Inflammatory macrophage (primary cell): Measurements from ENCODE around the gene DHTKD1.
"Not testable (repeated sequence)": the region's sequence is repeated elsewhere in the genome, so short reads cannot be mapped to it uniquely, and the experiment has no call there.

Experiments
- DNase-seq, 2 donors: peaks; one replicate each; pipeline ENCODE4 v3.0.0-alpha.2; 2020 to 2022

DHTKD1 gene

DNA sequence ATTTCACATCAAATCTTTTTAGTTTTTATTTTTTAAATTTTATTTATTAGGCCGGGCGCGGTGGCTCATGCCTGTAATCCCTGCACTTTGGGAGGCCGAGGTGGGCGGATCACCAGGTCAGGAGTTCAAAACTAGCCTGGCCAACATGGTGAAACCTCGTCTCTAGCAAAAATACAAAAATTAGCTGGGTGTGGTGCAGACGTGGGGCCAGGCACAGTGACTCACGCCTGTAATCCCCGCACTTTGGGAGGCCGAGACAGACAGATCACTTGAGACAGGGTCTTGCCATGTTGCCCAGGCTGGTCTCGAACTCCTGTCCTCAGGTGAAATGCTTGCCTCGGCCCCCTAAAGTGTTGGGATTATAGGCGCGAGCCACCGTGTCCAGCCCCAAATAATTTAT, 2.7 kb downstream of the DHTKD1 start:
- not testable (repeated sequence) for DNase-seq

DNA sequence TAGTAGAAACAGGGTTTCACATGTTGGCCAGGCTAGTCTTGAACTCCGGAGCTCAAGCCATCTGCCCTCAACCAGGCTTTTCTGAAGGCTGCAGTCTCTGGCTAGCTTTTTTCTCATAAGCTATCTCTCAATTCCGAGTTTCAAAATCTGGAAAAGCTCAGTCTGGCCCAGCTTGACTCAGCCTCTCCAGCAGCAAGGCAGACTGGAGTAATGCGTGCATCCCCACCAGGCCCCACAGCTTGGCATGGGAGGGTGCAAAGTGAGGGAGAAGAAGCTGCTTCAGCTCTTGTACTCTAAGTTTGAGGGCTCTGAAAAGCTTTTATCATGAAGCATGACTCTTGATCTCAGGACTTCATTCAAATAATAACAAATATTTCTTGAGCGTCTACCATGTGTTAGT, 4.8 kb downstream of the DHTKD1 start:
- no peak for DNase-seq

DNA sequence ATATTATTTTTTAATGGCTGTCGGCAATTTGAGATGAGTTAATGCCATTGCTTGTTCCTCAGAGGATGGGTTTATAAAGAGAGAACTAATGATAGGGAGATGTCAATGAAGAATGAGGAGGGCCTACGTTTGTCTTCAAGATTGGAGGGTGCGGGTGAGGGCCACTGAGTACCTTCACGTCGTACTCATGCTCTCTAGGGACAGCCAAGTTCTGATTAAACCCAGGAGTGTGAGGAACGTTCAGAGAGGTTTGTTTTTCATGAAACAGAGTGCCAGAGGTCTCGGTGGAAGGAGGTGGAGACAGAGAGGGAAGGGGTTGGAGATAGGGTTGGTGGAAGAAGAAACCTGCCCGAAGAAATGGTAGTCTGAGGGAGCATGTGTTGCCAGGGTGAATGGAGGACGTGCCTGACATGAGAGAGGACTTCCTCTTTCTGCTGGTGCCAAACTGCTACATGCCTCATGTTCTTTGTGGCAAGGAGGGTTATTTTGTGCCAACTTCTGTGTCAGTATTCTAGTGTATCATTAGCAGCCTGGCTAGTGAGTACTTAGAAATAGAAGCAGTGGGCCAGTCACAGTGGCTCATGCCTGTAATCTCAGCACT, 8.9 kb downstream of the DHTKD1 start:
- peak; percentile 14 to 32 for DNase-seq

DNA sequence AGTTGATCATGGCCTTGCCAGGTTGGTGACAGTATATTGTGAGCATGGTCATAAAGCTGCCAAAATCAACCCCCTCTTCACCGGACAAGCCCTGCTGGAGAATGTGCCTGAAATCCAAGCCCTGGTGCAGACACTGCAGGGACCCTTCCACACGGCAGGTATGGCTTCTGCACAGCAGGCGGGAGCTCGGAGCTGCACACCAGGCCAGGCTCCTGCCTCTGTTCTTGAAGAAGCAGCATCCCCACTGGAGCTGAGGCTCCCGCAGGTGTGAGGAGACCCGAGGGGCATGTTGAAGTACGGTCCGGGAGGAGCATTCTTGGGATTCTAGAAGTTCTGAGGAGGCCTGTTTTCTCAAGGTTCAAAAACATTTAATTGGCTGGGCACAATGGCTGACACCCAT, 12.7 kb downstream of the DHTKD1 start:
- no peak for DNase-seq

DNA sequence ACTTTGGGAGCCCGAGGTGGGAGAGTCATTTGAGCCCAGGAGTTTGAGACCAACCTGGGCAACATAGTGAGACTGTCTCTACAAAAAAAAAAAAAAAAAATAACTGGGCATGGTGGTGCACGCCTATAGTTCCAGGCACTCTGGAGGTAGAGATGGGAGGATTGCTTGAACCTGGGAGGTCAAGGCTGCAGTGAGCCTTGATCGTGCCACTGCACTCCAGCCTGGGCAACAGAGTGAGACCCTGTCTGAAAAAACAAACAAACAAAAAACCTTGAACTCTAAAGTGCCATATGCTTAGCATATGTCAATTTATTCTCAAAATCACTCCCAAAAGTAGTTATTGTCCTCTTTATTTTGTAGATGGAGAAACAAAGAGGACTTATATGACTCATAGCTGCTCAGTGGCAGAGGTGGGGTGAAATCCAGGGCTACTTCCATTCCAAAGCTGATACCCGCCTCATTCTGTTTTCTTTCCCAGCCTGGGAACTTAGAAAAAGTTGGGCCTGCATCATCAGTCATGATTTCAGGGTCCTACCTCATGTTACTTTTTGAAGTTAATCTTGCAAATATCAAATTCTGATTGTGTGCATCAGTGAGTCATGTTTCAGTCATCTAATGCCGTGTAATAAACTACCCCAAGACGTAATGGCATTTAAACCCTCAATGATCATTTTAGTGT, 13.3 kb downstream of the DHTKD1 start:
- DNase-seq: no peak

DNA sequence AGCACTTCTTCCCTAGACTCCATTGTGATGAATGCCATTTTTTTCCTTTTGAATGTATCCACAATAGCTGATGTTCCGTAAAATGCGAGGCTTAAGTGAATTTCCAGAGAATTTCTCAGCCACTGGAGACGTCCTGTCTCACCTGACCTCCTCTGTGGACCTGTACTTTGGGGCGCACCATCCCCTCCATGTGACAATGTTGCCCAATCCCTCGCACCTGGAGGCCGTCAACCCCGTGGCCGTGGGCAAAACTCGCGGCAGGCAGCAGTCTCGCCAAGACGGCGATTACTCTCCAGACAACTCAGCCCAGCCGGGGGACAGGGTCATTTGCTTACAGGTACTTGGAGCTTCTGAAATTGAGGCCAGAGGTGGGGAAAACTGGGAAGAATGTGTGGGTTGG, 20.2 kb downstream of the DHTKD1 start:
- DNase-seq: no peak

DNA sequence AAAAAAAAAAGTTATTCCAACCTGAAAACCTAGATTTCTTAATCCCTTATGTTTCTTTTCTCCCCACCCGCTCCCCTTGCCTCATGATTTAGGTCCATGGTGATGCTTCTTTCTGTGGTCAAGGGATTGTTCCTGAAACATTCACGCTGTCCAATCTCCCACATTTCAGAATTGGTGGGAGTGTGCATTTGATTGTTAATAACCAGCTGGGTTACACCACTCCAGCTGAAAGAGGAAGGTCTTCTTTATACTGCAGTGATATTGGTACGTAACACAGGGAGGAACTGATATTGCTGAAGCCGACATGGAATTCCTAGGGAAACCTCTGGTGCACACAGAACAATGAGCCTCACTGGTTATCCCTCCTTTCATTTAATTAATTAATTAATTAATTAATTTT, 22.7 kb downstream of the DHTKD1 start:
- DNase-seq: peak; percentile 58 to 77

DNA sequence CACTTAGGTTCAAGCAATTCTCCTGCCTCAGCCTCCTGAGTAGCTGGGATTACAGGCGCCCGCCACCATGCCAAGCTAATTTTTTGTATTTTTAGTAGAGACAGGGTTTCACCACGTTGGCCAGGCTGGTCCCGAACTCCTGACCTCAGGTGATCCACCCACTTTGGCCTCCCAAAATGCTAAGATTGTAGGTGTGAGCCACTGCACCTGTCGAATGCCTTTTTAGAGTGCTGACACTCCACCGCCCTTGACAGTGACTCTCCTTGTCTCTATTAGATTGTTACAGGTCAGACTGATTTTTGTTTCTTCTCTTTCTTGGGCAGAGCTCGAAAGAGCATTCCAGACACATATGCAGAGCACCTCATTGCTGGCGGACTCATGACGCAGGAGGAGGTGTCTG, 28.6 kb downstream of the DHTKD1 start:
- not testable (repeated sequence) for DNase-seq

DNA sequence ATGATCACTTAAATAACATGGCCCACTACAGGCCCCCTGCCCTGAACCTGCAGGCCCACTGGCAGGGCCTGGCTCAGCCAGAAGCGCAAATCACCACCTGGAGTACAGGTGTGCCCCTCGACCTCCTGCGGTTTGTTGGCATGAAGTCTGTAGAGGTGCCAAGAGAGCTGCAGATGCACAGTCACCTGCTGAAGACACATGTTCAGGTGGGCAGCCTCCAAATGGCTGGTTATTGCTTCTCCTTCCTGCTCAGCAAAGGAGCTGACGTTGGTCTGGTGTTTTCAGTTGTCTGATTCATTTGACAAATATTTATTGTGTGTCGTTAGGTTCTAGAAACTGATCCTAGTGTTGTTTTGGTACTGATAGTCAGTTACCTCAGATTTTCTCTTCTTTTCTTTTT, 29.0 kb downstream of the DHTKD1 start:
- no peak for DNase-seq

DNA sequence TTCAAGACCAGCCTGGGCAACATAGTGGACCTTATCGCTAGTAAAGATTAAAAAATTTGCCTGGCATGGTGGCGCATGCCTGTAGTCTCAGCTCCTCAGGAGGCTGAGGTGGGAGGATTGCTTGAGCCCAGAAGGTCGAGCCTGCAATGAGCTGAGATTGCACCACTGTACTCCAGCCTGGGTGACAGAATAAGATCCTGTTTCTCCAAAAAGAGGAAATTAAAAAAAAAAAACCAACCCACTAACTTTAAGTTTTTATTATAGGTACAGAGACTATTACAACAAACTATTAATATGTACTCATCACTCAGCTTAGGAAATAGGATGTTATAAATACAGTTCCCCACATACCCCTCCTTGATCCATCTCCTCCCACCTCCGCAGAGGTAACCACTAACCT, 30.2 kb downstream of the DHTKD1 start:
- DNase-seq: peak; percentile 1 to 71

DNA sequence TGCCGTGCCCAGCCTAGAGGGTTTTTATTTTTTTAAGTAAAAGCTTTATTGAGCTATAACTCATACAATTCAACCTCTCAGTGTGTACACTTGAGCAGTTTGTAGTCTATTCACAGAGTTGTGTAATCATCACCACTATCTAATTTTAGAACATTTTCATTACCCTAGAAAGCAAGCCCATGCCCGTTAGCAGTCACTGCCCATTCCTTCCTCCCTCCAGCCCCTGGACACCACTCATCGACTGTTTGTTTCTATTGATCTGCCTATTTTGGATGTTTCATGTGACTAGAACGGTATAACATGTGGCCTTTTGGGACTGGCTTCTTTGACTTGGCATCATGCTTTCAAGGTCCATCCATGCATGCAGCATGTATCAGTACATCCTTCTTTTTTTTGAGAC, 35.0 kb downstream of the DHTKD1 start:
- DNase-seq: peak; percentile 50 to 60

DNA sequence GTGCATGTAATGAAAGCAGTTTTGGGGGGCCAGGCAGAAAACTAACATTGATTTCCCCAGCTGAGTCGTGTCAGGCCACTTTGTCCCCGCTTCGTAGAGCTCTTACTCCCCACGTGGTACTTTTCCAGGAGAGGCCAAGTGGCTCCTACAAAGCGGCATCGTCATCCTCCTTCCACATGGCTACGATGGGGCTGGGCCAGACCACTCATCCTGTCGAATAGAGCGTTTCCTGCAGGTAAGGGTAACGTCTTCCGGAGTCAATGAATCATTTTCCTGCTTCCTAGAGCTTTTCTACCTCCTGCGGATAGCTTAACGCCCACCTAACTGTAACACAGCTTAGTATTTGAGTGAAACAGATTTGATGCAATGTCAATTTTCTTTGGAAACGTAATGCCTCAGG, 39.0 kb downstream of the DHTKD1 start:
- DNase-seq: no peak

DNA sequence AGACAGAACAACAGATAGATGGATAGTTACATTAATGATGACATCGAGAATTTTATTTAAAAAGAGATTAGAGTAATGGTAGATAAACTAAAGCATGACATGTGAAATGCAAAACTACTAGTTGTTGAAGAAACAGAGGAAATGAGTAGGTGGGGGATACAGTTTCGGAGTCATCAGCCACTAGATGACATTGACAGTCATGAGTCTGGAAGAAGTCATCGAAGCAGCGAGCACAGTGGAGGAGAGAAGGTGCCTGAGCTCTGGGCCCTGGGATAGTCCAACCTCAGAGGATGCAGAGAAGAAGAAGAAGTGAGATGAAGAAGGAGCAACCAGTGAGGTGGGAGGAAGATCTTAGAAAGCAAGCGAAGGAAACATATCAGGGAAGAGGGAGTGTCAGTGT, 40.5 kb downstream of the DHTKD1 start:
- peak; percentile 20 to 43 for DNase-seq

DNA sequence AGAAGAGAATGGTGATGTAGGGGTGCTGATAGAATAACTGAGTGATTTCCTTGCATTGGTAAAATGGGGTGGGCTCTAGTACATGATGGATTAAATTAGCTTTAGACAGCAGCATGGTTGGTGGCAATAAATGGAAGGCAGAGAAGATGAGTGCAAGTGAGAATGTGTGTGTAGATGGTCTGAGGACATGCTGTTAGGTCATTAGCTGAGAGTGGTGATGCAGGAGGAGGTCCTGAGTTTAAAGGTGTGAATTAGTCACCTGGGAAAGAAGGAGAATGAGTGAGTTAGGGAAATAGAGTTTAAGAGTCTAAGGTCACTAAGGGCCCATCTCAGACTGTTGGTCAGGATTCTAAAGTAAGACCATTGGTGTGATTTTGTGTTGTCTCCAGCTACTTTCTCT, 42.8 kb downstream of the DHTKD1 start:
- no peak for DNase-seq

DNA sequence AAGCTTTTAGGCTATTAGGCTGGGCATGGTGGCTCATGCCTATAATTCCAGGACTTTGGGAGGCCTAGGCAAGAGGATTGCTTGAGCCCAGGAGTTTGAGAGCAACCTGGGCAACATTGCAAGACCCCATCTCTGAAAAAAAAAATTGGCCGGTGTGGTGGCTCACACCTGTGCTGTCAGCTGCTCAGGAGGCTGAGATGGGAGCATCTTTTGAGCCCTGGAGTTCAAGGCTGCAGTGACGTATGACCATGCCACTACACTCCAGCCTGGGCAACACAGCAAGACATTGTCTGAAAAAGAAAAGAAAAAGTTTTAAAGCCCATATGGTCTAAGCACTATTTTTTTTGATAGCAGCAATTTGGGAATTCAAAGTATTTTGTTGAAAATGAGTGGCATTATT, 44.9 kb downstream of the DHTKD1 start:
- DNase-seq: no peak

DNA sequence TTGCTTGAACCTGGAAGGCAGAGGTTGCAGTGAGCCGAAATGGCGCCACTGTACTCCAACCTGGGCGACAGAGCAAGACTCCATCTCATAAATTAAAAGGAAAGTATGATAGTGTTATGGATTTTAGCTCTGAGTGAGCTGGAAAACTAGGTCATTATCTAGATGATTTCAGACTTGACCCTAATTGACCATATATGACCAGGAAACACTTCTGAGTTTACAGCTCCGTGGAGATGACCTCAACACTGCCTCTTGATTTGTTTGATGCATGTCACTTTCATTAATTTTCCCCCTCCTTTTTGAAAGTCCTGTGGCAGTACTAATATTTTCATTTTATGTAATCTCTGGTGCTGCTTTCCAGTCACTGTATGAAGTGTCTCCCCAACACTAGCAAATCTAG, 52.9 kb downstream of the DHTKD1 start:
- no peak for DNase-seq

DNA sequence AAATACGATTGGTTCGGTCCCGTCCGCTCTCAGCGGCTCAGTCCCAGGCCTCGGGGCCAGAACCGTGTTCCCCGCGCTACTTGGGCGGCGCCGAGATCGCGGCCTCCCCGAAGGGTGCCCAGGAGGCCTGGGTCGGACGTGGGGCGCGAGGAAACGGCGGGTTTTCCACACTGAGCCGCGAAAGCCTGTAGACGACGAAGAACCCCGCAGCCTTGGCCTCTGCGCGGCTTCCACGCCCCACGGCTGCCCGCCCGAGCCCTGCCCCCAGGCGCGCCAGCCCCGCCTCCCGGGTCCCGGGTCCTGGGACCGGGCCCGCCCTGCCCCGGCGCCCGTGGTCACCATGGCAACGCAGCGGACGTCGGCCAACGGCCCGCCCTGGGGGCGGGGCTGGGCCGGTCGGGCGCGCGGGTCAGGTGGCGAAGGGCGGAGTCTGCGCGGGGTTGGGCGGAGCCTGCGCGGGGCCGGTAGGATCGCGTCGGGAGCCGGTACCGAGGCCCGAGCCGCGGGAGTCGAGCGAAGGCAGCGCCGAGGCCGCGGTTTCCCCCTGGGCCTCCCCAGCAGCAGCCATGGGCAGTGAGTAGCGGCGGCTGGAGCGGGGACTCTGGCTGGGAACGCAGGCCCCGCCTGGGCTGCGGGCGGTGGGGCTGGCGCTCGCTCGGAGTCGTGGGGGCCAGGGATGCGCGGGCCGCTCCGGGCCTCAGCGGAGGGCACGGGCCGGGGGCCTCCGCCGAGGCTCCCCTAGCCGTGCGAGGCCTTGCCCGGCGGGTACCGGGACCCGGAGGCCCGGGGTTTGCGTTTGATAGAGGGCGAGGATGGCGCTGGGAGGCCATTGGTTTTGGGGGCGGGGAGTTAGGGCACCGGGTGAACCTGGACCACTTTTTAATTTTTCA, 60.7 kb downstream of the DHTKD1 start, which contains the start of gene SEC61A2:
Gene SEC61A2 (plus strand): TSS at position 456 of the 890 bp plus-strand sequence. CDS start 111 bp downstream, at position 567.
- peak; percentile 97 for DNase-seq

DNA sequence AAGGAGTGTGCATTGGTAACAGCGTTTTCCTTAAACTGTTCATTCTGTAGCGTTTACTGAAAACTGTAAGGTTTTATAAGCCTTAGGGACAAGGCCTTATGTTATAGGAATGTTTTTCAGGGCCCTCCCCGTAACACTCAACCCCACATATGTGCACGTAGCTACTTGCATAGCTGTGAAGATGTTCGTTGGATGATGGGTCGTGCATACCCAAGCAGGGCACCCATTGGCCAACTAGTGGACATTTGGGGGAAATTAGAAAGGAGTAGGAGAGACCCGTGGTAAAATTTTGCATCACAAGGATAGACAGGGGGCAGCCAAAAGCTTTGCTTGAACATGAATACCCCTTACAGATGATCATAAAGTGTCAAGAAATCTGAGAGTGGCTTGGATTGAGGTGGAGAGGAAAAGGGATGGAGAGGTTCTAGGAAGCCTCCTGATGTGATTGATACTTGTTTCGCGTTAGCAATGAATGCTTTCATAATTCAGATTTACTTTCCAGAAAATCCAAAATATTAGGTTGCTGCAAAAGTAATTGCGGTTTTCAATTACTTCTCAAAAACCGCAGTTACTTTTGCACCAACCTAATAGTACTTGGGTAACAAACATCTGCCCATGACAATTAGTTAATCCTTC, 61.6 kb downstream of the DHTKD1 start:
- DNase-seq: peak; percentile 43 to 45

DNA sequence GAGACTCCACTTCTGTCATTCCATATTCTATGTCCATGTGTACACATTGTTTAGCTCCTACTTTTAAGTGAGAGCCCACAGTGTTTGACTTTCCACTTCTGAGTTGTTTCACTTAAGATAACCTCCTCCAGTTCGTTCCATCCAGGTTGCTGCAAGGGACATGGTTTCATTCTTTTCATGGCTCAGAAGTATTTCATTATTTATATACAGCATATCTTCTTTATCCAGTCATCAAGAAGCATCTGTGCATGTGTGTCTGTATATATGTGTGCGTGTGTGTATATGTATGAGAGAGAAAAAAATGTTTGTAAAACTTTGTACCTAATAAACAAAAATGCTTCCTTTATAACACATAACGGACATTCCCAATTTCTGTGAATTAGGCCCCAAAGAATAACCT, 66.9 kb downstream of the DHTKD1 start:
- DNase-seq: no peak

DNA sequence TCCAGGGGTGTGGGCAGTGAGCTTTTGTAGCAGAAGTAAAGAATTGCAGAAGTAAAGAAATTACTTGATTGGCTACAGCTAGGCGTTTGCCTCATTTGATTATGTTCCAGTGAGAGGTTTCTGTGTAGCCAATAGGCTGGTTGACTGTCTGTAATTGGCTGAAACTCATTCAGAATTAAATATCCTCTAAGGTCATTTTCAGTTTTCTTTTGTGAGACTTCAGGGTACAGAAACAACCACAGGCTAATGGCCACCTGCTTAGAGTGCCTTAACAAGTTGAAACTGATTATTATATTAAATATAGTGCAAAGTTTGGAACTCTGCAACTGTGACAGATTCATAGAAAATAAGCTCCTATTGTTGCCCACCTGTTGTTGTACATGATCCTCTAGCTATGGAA, 71.3 kb downstream of the DHTKD1 start:
- DNase-seq: no peak

DNA sequence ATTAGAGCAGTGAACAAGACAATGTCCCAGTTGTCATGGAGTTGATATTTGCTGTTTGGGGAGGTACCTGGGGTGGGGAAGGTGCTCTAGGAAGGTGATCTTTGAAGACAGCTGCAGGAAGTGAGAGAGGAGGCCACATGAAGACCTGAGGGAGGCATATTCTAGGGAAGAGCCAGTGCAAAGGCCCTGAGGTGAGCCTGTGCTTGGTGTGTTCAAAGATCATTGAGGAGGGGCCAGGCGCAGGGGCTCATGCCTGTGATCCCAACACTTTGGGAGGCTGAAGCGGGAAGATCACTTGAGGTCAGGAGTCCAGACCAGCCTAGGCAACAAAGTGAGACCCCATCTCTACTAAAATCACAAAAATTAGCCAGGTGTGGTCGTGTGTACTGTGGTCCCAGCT, 75.8 kb downstream of the DHTKD1 start:
- DNase-seq: no peak

DNA sequence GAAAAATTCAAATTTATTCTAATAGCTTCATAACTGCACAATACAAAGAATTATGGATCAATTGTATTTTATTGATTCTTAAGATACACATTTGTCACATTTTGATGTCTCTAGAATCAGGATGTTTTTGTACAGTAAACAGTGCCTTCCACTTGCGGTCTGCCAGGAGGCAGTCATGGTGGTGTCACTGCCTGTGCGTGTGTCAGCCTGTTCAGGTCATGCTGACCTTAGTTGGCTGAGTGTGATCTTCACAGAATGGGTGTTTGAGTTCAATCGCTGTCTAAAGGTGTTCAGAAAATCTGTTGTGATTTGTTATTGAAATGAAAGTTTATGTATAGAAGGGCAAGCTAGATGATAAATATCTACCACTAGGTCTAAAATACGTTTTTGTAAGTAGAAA, 81.4 kb downstream of the DHTKD1 start:
- no peak for DNase-seq

DNA sequence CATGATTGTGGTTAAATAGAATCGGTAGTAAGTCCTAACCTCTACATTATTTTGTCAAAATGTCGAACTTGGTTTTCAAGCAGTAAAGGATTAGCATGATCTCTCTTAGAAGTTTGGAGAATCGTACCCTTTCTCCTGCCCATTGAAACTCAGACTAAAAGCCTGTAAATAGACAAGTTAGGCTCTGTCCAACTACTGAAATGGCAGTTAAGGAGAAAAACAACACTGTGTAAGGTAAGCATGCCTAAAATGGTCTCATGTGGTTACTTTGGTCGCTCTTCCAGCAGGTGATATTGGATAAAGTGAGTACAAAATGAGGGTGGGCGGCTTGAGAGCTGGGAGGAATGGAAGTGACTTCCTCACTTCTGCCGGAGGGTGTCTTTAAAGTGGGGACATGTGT, 85.8 kb downstream of the DHTKD1 start:
- no peak for DNase-seq
